GM19455 (cell line): ENCODE data around the gene GJD4.

Experiments
- ATAC-seq: cut with Tn5 transposase; IDR thresholded peaks from one replicate; pipeline ENCODE4 v1.9.1; 2021; ENCODE audit not compliant: unreplicated experiment

Gene GJD4

DNA sequence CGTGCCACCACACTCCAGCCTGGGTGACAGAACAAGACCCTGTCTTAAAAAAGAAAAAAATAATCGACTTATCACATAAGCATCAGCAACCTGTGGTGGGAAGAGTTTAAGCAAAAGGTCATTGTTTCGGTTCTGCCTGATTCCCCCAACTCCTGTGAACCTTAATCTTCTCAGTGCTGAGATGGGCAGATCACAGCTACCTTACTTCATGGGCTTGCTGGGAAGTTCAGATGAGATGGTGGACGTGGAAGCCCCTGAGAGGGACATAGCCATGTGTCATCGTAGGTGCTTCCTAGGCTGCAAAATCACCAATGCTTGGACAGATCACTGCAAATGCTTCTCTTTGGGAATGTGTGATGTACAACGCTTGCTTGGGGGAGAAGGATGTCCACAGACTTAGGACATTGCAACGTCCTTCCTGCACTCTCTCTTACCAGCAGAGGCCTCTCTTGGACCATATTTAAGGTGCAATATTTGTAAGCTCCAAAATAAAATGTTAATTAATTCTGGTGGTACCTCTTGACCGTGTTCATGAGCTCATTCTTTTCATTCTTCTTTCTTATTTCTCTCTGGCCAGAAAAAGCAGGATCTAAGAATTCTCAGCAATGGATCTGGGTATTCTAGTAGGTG is 8.6 kb downstream of the GJD4 start:
- no peak for ATAC-seq

DNA sequence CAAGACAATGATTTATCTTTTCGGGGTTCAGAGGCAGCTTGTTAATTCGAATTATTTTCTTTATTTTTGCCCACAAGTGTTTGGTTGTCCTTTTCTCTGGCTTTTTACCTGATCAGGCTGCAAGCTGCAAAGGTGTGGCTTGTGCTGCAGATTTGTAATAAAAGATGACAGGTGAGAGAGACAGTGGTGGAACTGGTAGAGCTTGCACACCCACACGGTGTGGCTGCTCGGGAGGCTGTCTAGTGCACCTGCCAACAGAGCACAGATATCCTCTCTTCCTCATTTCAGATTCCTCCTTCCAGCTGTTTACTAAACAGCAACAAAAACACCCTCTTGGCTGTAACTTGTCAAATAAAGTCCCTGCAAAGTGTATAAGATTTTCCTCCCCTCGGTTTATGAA is 9.2 kb downstream of the GJD4 start:
- ATAC-seq = no peak

DNA sequence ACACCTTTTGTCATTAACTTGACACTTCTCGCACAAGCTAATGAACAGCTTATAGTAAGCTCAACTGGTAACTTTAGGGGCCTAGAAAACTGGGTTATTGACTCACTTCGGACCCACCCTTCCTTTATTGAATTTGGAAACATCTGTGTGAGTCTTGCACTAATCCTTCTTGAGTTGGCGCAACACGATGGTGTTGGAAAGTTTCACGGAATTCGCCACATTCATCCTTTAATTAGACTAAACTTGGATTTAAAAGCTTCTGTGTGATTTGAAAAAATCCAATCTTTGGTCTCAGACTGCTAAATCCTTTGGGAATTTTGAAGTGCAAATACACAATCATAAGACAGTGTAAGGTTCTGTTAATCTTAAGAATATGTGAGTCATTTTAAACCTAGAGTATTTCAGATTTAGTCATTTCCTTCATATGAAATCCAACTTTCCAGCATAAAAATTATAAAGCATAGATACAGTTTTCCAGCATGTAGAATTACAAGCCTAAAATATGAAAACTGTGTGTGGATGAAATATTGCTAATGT is 21.9 kb downstream of the GJD4 start:
- ATAC-seq = no peak

DNA sequence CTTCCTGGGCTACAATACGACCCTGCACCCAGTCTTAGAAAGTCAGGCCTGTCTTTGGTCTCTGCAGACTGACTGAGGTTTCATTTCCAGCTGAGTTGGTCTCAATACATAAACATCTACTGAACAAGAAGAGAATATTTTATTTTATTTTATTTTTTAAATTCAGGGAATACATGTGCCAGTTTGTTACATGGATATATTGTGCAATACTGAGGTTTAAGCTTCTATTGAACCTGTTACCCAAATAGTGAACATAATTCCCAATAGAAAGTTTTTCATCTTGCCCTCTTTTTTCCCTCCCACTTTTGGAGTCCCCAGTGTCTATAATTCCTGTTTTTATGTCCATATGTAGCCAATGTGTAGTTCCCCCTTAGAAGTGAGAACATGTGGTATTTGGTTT is 26.3 kb downstream of the GJD4 start:
- ATAC-seq = no peak

- no peak for ATAC-seq
Observed at GRCh38 chr10:35632027-35632426, 26.9 kb downstream of the GJD4 start.

DNA sequence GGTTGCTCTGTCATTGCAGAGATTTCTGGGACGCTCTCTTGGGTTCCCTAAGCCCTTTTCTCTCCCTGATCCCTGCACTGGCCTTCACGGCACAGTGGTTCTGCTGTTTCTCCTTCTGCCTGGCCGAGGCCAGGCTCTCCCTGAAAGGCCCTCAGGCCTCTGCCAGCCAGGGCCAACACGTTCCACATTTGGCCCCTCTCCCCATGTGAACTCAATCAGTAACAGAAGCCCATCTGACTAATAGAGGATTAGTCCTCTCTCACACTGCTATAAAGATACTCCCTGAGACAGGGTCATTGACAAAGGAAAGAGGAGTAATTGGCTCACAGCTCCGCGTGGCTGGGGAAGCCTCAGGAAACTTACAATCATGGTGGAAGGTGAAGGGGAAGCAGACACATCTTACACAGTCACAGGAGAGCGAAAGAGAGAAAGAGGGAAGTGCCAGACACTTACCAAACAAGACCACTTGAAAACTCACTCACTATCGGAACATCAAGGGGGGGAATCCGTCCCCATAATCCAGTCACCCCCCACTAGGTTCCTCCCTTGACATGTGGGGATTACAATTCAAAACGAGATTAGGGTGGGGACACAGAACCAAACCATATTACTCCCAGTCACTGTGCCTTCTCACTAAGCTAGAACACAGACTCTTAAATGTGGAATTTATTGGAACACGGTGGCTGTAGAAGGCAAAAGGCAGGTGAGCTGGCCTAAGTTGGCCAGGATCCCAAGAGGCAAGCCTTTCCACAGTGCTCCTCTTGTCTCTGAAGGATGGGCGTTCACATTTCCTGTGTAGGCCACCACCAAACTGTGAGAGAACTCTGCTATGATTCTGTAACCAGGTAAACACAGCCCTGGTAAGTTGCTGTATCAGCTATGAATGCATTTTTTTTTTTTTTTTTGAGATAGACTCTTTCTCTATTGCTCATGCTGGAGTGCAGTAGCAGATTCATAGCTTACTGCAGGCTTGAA is 28.2 kb downstream of the GJD4 start:
- ATAC-seq = no peak

- no peak for ATAC-seq
Observed at GRCh38 chr10:35635576-35635975, 30.4 kb downstream of the GJD4 start.

DNA sequence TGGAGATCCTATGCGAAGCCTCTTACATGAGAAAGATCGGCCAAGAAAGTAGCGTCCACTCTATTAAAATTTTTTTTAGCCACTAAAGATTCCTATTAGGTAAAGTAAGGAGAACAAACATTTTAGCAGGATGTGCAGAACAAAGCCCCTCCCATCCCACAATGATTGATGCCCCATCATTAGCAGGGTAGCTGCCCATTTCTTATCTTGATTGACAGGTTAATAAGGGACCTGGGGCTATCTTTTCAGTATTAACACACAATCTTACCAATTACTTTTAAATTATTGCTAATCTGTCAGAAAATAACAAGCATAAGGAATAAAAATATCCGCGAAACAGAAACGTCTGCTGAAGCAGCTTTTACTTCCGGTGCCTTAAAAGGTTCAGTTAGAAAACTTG is 31.8 kb downstream of the GJD4 start:
- ATAC-seq = no peak

- no peak for ATAC-seq
Observed at GRCh38 chr10:35637462-35637861, 32.3 kb downstream of the GJD4 start.

DNA sequence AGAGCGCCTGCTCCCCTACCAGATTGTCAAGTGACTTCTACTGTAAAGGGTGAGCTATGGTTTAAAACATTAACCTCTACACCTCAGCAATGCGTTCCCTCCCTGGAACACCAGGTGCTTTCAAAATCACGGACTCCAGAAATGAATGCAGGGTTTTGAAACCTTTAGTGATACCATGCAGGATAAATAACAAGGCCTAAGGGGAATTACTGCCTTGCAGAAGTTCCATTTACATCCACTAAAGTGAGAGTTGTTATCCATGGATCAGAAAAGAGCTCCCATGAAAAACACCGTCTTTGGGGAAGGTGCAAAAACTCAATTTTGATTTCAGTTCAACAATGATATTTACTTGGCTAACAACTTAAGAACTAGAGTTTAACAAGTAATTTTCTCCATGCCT is 33.0 kb downstream of the GJD4 start:
- no peak for ATAC-seq

DNA sequence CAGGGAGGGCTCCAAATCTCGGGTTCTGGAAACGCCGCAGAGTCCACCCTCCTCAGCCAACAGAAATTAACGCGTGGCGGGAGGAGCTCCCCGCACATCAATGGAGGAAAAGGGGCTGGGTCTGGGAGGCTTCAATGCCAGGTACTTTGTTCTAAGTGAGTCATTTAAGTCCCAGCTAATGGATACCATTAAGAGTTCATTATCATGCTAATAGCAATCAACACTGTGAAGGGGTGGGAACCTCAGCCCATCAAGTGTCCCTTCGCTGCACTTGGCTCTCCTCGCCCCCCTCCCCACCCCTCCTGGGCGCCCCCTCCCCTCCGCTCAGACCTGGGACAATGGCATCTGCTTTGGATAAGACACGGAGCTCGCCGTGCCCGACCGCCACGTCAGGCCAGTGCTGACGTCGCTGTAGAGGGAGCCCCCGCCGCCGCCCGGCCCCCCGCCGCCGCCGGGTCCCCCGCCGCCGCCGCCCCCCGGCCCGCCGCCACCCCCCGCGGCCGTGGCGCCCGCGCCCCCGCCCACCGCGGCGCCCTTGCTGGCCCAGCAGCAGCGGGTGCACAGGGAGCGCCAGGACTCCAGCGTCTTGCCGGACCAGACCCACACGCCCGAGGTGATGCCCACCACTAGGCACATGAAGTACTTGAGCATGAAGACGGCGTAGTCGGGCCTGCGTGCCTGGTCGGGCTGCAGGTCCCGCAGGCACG is 34.0 kb downstream of the GJD4 start:
- ATAC-seq = no peak

DNA sequence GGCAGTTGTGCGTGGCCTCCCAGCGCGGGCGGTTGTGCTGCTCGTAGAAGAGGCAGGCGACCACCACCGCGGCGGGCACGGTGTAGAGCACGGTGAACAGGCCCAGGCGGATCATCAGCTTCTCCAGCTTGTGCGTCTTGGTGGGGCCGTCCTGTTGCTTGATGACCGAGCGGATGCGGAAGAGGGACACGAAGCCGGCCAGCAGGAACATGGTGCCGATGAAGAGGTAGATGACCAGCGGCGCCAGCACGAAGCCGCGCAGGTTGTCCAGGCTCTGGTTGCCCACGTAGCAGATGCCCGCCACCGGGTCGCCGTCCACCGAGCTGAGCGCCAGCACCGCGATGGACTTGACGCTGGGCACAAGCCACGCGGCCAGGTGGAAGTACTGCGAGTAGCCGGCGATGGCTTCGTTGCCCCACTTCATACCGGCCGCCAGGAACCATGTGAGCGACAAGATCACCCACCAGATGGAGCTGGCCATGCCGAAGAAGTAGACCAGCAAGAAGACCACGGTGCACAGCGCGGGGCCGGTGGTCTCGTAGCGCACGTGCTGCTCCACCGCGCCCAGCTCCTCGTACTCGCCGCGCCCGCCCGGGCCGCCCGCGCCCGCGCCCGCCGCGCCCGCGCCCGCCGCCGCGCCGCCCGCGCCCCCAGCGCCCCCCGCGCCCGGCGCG is 34.7 kb downstream of the GJD4 start:
- ATAC-seq = no peak

DNA sequence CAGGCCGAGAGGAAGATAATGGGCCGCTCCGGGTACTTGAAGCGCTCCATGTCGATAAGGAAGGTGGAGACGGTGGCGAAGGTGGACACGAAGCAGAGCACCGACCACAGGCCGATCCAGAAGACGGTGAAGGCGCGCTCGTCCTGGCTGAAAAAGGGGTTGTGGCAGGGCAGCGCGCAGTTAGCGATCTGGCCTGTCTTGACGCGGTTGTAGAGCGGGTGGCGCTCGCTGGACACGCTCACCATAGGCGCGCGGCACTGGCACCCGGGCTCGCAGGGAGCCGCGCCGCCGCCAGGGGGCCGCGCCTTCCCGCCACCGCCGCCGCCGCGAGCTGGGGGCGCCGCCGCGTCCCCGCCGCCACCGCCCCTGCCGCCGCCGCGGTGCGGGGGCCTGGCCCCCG is 35.3 kb downstream of the GJD4 start:
- ATAC-seq = no peak

DNA sequence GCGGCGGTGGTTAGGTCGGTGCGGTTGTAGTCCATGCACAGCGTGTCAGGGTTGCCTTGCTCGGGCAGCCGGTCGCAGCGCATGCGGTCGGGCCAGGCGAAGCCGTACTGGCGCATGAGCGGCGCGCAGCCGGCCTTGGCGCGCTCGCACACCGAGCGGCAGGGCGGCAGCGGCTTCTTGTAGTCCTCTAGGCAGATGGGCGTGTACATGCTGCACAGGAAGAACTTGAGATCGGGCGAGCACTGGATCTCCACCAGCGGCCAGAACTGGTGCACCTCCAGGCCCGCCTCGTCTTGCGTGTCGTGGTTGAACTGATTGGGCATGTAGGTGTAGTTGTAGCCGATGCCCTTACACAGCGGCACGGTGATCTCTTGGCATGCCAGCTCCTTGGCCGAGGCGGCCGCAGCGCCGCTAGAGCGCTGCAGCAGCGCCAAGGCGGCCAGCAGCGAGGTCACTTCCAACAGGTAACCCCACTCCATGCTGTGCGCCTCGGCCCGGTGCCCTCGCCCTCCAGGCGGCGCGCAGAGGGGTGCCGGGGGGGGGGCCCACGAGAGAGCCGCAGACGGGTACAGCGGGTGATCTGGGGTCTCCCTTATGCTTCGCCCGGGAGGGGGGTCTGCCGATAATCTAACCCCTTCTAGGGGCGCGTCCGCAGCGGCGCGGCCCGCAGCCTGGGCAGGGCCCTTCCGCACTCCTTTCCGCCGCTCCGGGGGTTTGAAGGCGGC is 36.0 kb downstream of the GJD4 start:
- ATAC-seq = no peak

GRCh38 chr10:35641676-35642034 is 36.5 kb downstream of the GJD4 start:
- peak; percentile 21 for ATAC-seq

GRCh38 chr10:35642035-35642792 is 37.1 kb downstream of the GJD4 start, which contains the start of gene FZD8:
Gene FZD8 (minus strand): TSS chr10:35642296. CDS start chr10:35641429, 867 bp downstream.
- ATAC-seq = peak; percentile 90

- no peak for ATAC-seq
Observed at GRCh38 chr10:35642793-35643114, 37.6 kb downstream of the GJD4 start.

- ATAC-seq = no peak
Observed at GRCh38 chr10:35643151-35644049, 38.3 kb downstream of the GJD4 start.
